Esophagus (tissue), 2 donors: Measurements from ENCODE around the gene SCAMP3. TPM values are rescaled to one million over a fixed set of nuclear protein-coding genes. Genes with fewer than 3 reads are reported as not detected.

ENCODE experiments used
- H3K27ac ChIP-seq, 2 donors: one replicate each; pipeline ENCODE4 v1.5.1; 2013; ENCODE audit warnings: low read depth in 2 of 2, mild to moderate bottlenecking in 2 of 2, inconsistent platforms in 1 of 2, low read length in 1 of 2, moderate library complexity in 1 of 2
- H3K27me3 ChIP-seq, 2 donors: one replicate each; pipeline ENCODE4 v1.6.1; 2013; ENCODE audit warnings: low read length in 2 of 2, control low read depth in 1 of 2, mild to moderate bottlenecking in 1 of 2; ENCODE audit not compliant: insufficient read depth in 2 of 2, control insufficient read depth in 1 of 2
- H3K36me3 ChIP-seq, 2 donors: one replicate each; pipeline ENCODE4 v1.6.1; 2013; ENCODE audit warnings: low read length in 1 of 2; ENCODE audit not compliant: control insufficient read depth in 2 of 2, insufficient read depth in 2 of 2
- H3K4me1 ChIP-seq, 2 donors: one replicate each; pipeline ENCODE4 v1.6.1; 2013; ENCODE audit warnings: low read length in 1 of 2; ENCODE audit not compliant: control insufficient read depth in 2 of 2, insufficient read depth in 2 of 2
- H3K4me3 ChIP-seq, 2 donors: one replicate each; pipeline ENCODE4 v1.5.1; 2013; ENCODE audit warnings: low read length in 2 of 2, mild to moderate bottlenecking in 2 of 2, low read depth in 1 of 2, moderate library complexity in 1 of 2
- H3K9me3 ChIP-seq, 2 donors: one replicate each; pipeline ENCODE4 v1.6.1; 2013; ENCODE audit warnings: mild to moderate bottlenecking in 2 of 2, low read depth in 1 of 2, low read length in 1 of 2, moderate library complexity in 1 of 2; ENCODE audit not compliant: control insufficient read depth in 2 of 2, insufficient read depth in 1 of 2
- WGBS, 2 donors: extraction: QIAGEN DNeasy Blood & Tissue Kit; methylation state at CpG; one replicate each; pipeline ENCODE4 v1.1.7; 2013; 5-methylcytosine and 5-hydroxymethylcytosine counted together
- polyA plus RNA-seq, 2 donors: library from polyadenylated mRNA; stranded (reverse); fragments of 200-250 nt; gene quantifications; one replicate each; pipeline ENCODE4 v1.2.3, GENCODE V29; 2013
- donor health status: healthy with polysubstance abuse.
- donor health status: Bipolar disorder and iron deficiency.

SCAMP3 gene
- polyA plus RNA-seq, 2 donors = 20.2 to 47.3 TPM

GRCh38 chr1:155208541-155209311 is 53.4 kb downstream of the SCAMP3 start, which contains the start of gene MTX1:
Gene MTX1 (plus strand): TSS chr1:155208695. CDS start chr1:155208805, 110 bp downstream.
- Histone ChIP-seq H3K27me3 (no peaks in the 10 kb centered on the region), H3K27ac (peak within 1 kb of the TSS; percentile 94 to 95), H3K9me3 (no peaks in the 10 kb centered on the region), H3K4me1 (no peaks in the 10 kb centered on the region), H3K4me3 (peak within 1 kb of the TSS; percentile 67 to 70), H3K36me3 (peaks cover 0 to 2% of the 10 kb centered on the region in 2 donors)
- WGBS, 2 donors = 0 to 1% methylated on average over 51 to 64 of the region's 64 CpGs

- H3K4me3 ChIP-seq = peak within 1 kb of the TSS; percentile 67 to 70
- no peaks in the 10 kb centered on the region for H3K4me1 ChIP-seq
- H3K9me3 ChIP-seq = no peaks in the 10 kb centered on the region
- WGBS, 2 donors = 11 to 14% methylated on average over 16 to 17 of the region's 17 CpGs
- H3K27me3 ChIP-seq = no peaks in the 10 kb centered on the region
- H3K36me3 ChIP-seq = peaks cover 0 to 2% of the 10 kb centered on the region in 2 donors
- peak within 1 kb of the TSS; percentile 94 to 95 for H3K27ac ChIP-seq
Measured at GRCh38 chr1:155207806-155208540, 54.2 kb downstream of the SCAMP3 start, which contains the start of gene THBS3. Gene THBS3 (minus strand): TSS chr1:155207897. CDS start chr1:155207876, 21 bp downstream.

- 20 to 30% methylated on average over 13 of the region's 13 CpGs for WGBS, 2 donors
- peaks cover 0 to 2% of the 10 kb centered on the region in 2 donors for H3K36me3 ChIP-seq
- H3K27ac ChIP-seq = peak overlapping the region; percentile 94 to 95
- H3K4me1 ChIP-seq = no peaks in the 10 kb centered on the region
- H3K9me3 ChIP-seq = no peaks in the 10 kb centered on the region
- H3K4me3 ChIP-seq = peak overlapping the region; percentile 12 to 31
- H3K27me3 ChIP-seq = no peaks in the 10 kb centered on the region
Measured at GRCh38 chr1:155206891-155207805, 55.0 kb downstream of the SCAMP3 start.

Other genes starting within 250 kb of the SCAMP3 start
- gene DCST2, start 228.6 kb downstream of the SCAMP3 start, polyA plus RNA-seq = 10 to 100 TPM in 1 of 2 donors, 1 to 10 TPM in 1; 1.7 to 10.1 TPM
- gene DCST1, start 228.5 kb downstream of the SCAMP3 start, polyA plus RNA-seq = under 1 TPM; 0.14 to 0.29 TPM
- gene ADAM15, start 211.0 kb downstream of the SCAMP3 start, polyA plus RNA-seq = 100 to 1,000 TPM; 122 to 222 TPM
- 10 to 100 TPM; 14.7 to 16.2 TPM for gene EFNA4, start 198.6 kb downstream of the SCAMP3 start, polyA plus RNA-seq
- gene EFNA3, start 183.5 kb downstream of the SCAMP3 start, polyA plus RNA-seq = 10 to 100 TPM; 16.3 to 21.7 TPM
- 10 to 100 TPM; 32.9 to 48.1 TPM for gene EFNA1, start 134.5 kb downstream of the SCAMP3 start, polyA plus RNA-seq
- 10 to 100 TPM; 41.0 to 51.5 TPM for gene SLC50A1, start 126.5 kb downstream of the SCAMP3 start, polyA plus RNA-seq
- 100 to 1,000 TPM; 103 to 248 TPM for gene DPM3, start 121.8 kb downstream of the SCAMP3 start, polyA plus RNA-seq
- gene KRTCAP2, start 89.1 kb downstream of the SCAMP3 start, polyA plus RNA-seq = 100 to 1,000 TPM; 161 to 260 TPM
- gene TRIM46, start 88.5 kb downstream of the SCAMP3 start, polyA plus RNA-seq = under 1 TPM; 0.19 to 0.47 TPM
- gene THBS3, start 54.5 kb downstream of the SCAMP3 start, polyA plus RNA-seq = 10 to 100 TPM; 12.9 to 41.5 TPM
- gene MTX1, start 53.7 kb downstream of the SCAMP3 start, polyA plus RNA-seq = 10 to 100 TPM; 43.6 to 51.4 TPM
- 10 to 100 TPM; 12.7 to 13.6 TPM for gene ENTREP3, start 6.9 kb downstream of the SCAMP3 start, polyA plus RNA-seq
- 10 to 100 TPM; 29.2 to 55.3 TPM for gene CLK2, start 11.1 kb upstream of the SCAMP3 start, polyA plus RNA-seq
- 1 to 10 TPM; 2.4 to 6.6 TPM for gene HCN3, start 15.1 kb upstream of the SCAMP3 start, polyA plus RNA-seq
- under 1 TPM; 0.02 to 0.04 TPM for gene PKLR, start 39.1 kb upstream of the SCAMP3 start, polyA plus RNA-seq
- gene FDPS, start 46.5 kb upstream of the SCAMP3 start, polyA plus RNA-seq = 100 to 1,000 TPM; 190 to 241 TPM
- 10 to 100 TPM; 30.7 to 41.0 TPM for gene RUSC1, start 58.5 kb upstream of the SCAMP3 start, polyA plus RNA-seq